ENCODE results near the gene OR2V2.
"Not testable (repeated sequence)": the region's sequence is repeated elsewhere in the genome, so short reads cannot be mapped to it uniquely, and the experiment has no call there.

Gene OR2V2

GRCh38 chr5:181149355-181149754, 2.0 kb downstream of the OR2V2 start:
- no peak for DNase-seq

DNA sequence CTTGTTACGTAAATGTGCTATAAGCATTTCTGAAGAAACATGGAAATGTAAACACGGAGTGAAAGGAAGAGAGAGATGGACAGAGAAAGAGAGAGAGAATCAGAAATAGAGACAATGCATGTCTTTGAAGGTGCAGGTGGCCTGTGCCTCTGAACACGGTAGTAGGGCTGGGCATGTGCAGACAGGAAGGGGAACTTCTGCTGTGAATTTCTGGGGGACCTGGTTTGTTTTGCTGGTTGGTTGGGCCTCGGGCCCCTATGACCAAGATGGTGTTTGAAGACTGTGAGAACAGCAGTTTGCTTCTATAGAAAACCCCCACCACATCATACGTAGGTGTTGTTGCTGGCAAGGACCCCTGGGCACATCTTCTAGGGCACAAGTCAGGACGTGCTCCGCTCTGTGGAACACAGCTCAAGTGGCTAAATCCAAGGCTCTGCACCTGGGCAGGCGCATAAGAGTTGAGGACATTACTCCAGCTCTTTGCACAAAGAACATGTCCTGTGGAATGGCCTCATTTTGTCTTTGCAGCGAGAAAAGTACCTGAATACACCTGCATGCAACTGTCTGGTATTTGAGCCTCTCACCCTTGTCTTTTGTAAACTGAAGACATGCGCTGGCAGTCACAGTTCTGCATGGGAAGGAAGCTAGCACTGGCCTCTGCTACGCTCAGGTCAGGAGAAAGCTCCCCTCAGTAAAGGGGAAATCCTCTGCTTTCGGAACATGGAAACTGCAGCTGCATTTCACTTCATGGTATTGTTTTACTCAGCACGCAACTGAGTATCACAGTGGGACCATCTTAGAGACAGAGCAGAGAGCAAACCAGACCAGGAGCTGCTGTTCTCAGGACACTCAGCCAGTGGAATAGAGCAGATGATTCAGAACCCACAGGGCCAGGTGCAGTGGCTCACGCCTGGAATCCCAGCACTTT, 2.7 kb downstream of the OR2V2 start:
- DNase-seq = no peak

DNA sequence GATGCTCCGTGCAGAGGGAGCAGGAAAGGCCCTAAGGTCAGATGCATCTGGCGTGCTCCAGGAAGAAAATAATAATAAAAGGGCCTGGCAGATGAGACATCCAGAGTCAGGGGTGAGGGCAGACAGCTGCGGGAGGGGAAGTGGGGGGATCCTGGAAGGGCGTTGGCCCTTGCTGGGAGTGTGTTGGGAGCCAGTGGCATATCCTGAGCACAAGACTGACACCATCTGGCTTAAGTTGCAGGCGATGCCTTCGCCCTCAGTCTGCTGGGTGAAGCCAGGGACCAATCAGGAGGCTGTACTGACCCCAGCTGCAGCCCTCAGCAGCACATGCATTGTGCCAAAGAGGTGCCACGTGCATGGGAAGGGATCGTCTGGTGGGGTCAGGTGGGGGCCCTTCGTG, 3.8 kb downstream of the OR2V2 start:
- no peak for DNase-seq

DNA sequence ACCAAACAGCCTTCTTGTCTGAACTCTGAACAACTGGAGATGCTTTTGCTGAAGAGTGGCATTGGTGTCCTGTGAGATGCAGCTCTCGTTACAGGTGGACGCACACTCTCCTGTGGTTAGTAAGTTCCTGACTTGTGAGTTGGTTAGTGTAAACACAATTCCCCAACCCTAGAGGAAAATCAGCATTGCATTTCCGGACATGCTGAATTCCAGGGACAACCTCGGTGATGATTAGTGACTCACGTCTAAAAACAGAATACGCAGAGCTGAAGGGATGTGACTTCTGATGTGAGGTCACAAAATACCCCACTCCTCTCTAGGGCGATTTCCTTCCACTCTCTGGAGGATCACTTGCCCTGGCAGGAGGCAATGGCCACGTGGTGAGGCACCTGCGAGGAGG, 5.0 kb downstream of the OR2V2 start:
- DNase-seq = no peak

GRCh38 chr5:181153814-181154213, 6.4 kb downstream of the OR2V2 start:
- DNase-seq = no peak

GRCh38 chr5:181156758-181157157, 9.4 kb downstream of the OR2V2 start:
- DNase-seq = no peak

GRCh38 chr5:181158869-181159268, 11.5 kb downstream of the OR2V2 start:
- no peak for DNase-seq

DNA sequence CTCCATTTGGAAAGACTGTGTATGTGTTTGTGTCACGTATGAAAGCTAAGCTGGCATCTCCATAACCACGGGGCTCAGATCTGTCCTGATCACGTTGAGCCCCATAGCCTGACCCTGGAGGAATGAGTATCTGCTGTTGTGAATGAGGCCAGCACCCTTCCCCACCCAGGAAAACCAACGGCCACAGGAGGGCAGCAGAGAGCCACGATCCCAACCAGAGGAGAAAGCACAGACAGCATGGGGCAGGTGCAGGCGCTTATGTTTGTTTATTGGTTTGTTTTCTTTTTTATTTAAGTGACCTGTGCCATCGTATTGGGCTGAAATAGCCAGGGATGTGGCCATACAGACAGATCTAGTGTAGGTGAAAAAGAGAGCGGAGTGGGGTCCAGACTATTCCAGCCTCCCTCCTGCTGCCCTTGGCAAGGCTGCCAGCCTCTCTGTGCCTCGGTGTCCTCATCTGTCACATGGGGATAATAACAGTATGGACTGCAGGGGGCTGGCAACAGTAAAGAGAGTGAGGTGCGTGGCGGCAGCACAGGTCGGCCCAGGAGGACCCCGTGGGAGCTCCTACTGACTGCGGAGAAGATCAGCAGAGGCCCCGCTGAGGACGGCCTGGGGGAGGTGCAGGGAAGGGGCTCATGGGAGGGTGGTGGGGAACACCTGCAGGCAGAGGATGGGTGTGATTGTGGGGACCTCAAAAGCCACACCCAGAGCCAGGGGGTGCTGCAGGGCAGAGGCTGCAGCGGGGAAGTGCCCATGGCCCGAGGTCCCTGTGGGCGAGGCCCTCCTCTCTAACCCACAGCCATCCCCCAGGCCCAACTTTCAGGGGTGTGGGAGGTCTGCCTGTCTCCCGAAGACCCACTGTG, 12.1 kb downstream of the OR2V2 start:
- no peak for DNase-seq

DNA sequence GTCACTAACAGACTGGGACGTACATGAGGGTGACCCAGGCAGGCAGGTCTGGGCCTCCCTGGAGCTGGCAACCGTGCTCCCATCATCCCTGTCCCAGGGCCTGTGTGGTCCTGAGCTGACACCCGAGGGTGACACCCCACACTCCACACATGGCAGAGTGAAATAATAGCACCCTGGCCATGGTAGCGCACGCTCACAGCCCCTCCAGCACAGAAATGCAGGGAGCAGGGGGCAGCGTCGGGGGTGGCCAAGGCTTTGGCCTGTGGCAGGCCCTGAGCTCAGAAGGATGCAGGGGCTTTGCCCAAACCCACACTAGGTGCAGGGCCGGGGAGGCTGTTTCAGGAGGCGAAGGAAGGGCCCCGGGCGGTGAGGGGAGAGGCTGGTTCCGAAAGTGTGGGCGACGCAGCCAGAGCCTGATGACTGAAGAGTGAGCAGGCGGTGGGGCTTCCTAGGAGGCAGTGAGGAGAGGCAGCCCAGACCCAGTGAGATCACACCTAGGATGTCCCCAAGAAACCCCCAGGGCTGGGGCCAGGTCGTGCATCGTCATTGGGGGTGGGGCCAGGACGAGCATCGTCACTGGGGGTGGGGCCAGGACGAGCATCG, 12.9 kb downstream of the OR2V2 start:
- DNase-seq = no peak

DNA sequence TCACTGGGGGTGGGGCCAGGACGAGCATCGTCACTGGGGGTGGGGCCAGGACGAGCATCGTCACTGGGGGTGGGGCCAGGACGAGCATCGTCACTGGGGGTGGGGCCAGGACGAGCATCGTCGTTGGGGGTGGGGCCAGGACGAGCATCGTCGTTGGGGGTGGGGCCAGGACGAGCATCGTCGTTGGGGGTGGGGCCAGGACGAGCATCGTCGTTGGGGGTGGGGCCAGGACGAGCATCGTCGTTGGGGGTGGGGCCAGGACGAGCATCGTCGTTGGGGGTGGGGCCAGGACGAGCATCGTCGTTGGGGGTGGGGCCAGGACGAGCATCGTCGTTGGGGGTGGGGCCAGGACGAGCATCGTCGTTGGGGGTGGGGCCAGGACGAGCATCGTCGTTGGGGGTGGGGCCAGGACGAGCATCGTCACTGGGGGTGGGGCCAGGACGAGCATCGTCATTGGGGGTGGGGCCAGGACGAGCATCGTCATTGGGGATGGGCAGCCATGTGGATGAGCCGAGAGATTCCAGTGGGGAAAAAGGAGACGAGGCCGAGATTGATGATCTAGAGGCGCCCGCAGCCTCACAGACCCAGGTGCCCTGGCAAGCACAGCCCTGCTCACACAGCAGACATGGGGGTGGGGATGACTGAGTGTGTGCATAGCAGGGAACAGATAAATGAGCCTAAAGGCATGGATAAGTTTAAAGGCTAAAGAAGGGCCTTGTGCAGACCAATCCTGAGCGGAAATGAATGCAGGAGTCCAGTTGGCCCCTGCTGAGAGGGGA, 13.6 kb downstream of the OR2V2 start:
- DNase-seq = not testable (repeated sequence)

DNA sequence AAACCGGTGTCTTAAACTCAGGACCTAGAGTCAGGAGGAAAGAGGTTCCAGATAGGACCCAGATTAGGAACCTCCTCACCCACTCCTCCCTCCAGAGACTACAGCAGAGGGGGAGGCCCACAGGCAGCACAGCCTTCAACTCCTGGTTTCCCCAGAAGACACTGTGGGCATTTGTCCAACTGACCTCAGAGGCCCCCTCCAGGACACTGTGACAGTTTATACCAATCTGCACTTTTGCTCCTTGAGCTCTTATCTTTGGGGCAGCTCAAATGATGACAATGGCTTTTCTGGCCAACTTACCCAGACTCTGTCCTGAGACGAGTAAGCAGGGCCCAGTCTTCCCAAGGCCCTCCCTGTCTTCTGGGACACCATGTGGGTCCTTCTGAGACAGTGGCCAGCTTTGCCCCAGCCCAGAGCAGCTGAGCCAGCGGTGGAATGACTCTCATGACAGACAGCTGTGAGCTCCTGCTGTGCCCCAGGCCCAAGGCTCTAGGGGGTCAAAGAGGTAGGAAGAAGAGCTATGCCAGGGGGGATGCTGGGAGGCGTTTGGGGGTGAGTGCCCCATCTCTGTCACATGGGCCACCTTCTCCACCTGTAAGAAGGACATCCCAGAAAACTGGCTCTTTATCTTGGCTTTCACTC, 14.3 kb downstream of the OR2V2 start:
- no peak for DNase-seq

DNA sequence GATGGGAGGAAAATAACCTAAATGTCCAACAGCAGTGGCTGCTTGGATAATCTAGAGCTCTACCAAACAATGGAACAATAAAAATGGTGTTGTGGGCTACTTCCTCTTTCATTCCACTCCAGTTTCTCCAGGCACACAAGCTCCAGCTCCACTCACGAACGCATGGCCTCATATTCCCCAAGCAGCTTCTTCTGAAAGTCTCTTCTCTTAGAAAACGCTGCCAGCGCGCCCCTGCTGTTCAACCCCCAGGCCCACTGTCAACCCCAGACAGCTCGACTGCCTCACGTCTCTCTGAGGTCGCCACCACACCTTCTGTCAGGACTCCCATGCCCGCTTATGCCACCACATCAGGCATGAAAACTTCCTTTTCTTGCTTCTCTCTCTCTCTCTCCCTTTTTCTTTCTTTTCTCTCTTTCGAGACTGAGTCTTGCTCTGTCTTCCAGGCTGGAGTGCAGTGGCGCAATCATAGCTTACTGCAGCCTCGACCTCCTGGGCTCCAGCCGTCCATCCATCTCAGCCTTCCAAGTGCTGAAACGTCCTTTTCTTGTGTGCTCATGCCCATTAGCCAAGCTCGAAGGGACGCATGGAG, 16.2 kb downstream of the OR2V2 start:
- DNase-seq = no peak

GRCh38 chr5:181164076-181164952, 16.9 kb downstream of the OR2V2 start:
- no peak for DNase-seq

GRCh38 chr5:181166812-181167733, 19.7 kb downstream of the OR2V2 start:
- no peak for DNase-seq

- no peak for DNase-seq
These were observed 20.6 kb downstream of the OR2V2 start for GRCh38 chr5:181167814-181168488.

GRCh38 chr5:181168595-181169118, 21.3 kb downstream of the OR2V2 start:
- DNase-seq = no peak

DNA sequence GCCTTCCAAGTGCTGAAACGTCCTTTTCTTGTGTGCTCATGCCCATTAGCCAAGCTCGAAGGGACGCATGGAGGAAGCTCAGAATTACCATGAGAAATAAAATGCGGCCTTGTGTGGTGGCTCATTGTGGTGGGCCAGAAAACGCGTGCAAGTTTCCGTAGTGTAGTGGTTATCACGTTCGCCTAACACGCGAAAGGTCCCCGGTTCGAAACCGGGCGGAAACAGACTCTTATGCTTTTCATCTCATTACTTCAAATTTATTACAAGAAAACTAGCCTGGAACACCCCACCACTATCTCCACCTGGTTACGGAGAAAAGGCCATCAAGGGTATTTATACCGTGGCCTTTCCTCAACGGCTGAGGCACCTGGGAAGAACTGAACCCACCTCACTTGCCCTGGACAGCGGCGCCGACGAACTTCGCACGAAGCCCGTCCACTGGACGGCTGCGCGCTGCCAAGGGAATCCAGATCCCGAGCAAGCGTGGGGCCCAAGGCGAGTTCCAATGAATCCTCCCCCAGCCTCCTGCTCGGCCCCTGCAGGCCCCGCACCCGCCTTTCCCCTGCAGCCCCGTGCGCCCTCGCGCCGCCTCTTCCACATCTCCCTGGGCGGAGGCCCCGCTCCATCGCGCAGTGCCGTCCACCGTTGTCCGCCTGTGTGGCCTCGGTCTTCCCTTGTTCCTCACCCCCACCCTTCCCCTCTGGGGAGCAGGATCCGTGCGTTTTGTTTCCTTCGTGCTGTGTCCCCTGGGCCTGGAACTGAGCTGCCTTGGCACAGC, 22.3 kb downstream of the OR2V2 start:
- not testable (repeated sequence) for DNase-seq

All from NCI-H1417 treated with DMSO at 0.1 percent for 48 hours (cell line).